HG02759 (cell line): ENCODE results near the gene FCRL1.

Experiments used
- ATAC-seq: cut with Tn5 transposase; IDR thresholded peaks from one replicate; pipeline ENCODE4 v1.9.1; 2021; ENCODE audit warnings: mild to moderate bottlenecking, moderate library complexity; ENCODE audit not compliant: unreplicated experiment

Gene FCRL1

GRCh38 chr1:157806431-157807149 lies 13.3 kb downstream of the FCRL1 start:
- peak; percentile 93 for ATAC-seq

- ATAC-seq: no peak
Measured at GRCh38 chr1:157803851-157804250, 16.1 kb downstream of the FCRL1 start.

GRCh38 chr1:157799996-157800395 lies 19.9 kb downstream of the FCRL1 start:
- no peak for ATAC-seq

GRCh38 chr1:157798211-157798610 lies 21.7 kb downstream of the FCRL1 start:
- ATAC-seq: no peak

GRCh38 chr1:157785248-157785647 lies 34.7 kb downstream of the FCRL1 start:
- no peak for ATAC-seq

- ATAC-seq: no peak
Measured at GRCh38 chr1:157784801-157785200, 35.1 kb downstream of the FCRL1 start.

- ATAC-seq: no peak
Measured at GRCh38 chr1:157782931-157783330, 37.0 kb downstream of the FCRL1 start.

- ATAC-seq: peak; percentile 64
Measured at GRCh38 chr1:157781048-157781447, 38.9 kb downstream of the FCRL1 start.

GRCh38 chr1:157776971-157777391 lies 42.9 kb downstream of the FCRL1 start, which contains the start of gene FCRL2:
Gene FCRL2 (minus strand): TSS chr1:157777132. CDS start chr1:157777073, 59 bp downstream.
- peak; percentile 62 for ATAC-seq

GRCh38 chr1:157775101-157775870 lies 44.6 kb downstream of the FCRL1 start:
- no peak for ATAC-seq

GRCh38 chr1:157774412-157774811 lies 45.5 kb downstream of the FCRL1 start:
- ATAC-seq: no peak

GRCh38 chr1:157773493-157774350 lies 46.2 kb downstream of the FCRL1 start:
- peak; percentile 60 for ATAC-seq

- ATAC-seq: no peak
Measured at GRCh38 chr1:157771661-157772425, 48.1 kb downstream of the FCRL1 start.

GRCh38 chr1:157770442-157771043 lies 49.4 kb downstream of the FCRL1 start:
- no peak for ATAC-seq

- ATAC-seq: no peak
Measured at GRCh38 chr1:157766792-157767191, 53.1 kb downstream of the FCRL1 start.

- ATAC-seq: no peak
Measured at GRCh38 chr1:157758018-157758417, 61.9 kb downstream of the FCRL1 start.

GRCh38 chr1:157753611-157754010 lies 66.3 kb downstream of the FCRL1 start:
- ATAC-seq: no peak

- no peak for ATAC-seq
Measured at GRCh38 chr1:157751283-157751682, 68.6 kb downstream of the FCRL1 start.

GRCh38 chr1:157748262-157748817 lies 71.6 kb downstream of the FCRL1 start:
- ATAC-seq: no peak
